ENCODE data around the gene CD2. TPM values are rescaled to one million over a fixed set of nuclear protein-coding genes. Genes with fewer than 3 reads are reported as not detected.

Gene CD2
- total RNA-seq, 2 donors from 2014 or later, result 0.57 to 1.3 TPM

GRCh38 chr1:116814926-116815723, 60.9 kb downstream of the CD2 start:
- Histone ChIP-seq H3K9me3 (no peaks in the 10 kb centered on the region), H3K4me3 (no peak overlapping the region), H3K27me3 (replicated peaks; ENCODE audit: insufficient read depth) (no peaks in the 10 kb centered on the region), H3K4me1 (replicated peaks) (no peaks in the 10 kb centered on the region), H3K27ac (no peak overlapping the region), H3K36me3 (no peaks in the 10 kb centered on the region)
- intact Hi-C loops (cut with DNase I), result no loop called here
- no peak for TF ChIP-seq CTCF (IDR thresholded peaks at IDR 0.05)
- TF ChIP-seq POLR2AphosphoS5 (IDR thresholded peaks at IDR 0.05), result no peak
- TF ChIP-seq POLR2A (IDR thresholded peaks at IDR 0.05), result no peak
- DNase-seq (ENCODE audit: low spot score), result no peak
- WGBS, result 77% methylated on average over 4 of the region's 4 CpGs

- DNase-seq (ENCODE audit: low spot score), result peak; percentile 18
- Histone ChIP-seq H3K27ac (no peak overlapping the region), H3K4me1 (replicated peaks) (no peaks in the 10 kb centered on the region), H3K4me3 (no peak overlapping the region), H3K27me3 (replicated peaks; ENCODE audit: insufficient read depth) (no peaks in the 10 kb centered on the region), H3K36me3 (no peaks in the 10 kb centered on the region), H3K9me3 (no peaks in the 10 kb centered on the region)
- no peak for TF ChIP-seq POLR2AphosphoS5 (IDR thresholded peaks at IDR 0.05)
- peak in 3 of 4 experiments; percentile 35 to 65 (median 59) for TF ChIP-seq CTCF (IDR thresholded peaks at IDR 0.05)
- TF ChIP-seq POLR2A (IDR thresholded peaks at IDR 0.05), result no peak
- 69% methylated on average over 2 of the region's 2 CpGs for WGBS
- intact Hi-C loops (cut with DNase I), result no loop called here
Observed at GRCh38 chr1:116817582-116818064, 63.4 kb downstream of the CD2 start.

Other genes with a start within 250 kb of the CD2 start
- 10 to 100 TPM; 10.4 to 13.7 TPM for gene CD58, start 183.4 kb upstream of the CD2 start, total RNA-seq
- 10 to 100 TPM; 23.2 to 30.4 TPM for gene IGSF3, start 86.7 kb upstream of the CD2 start, total RNA-seq
- gene PTGFRN, start 155.5 kb downstream of the CD2 start, total RNA-seq, result 10 to 100 TPM; 37.1 to 70.7 TPM
- gene CD101, start 247.3 kb downstream of the CD2 start, total RNA-seq, result 1 to 10 TPM in 1 of 2 donors, under 1 TPM in 1; 0.59 to 1.1 TPM